SK-N-SH (cell line): ENCODE measurements around the gene COL23A1. TPM values are rescaled to one million over a fixed set of nuclear protein-coding genes. Genes with fewer than 3 reads are reported as not detected.

Experiments used
- CTCF ChIA-PET: fragments of 300-600, 350-600 bp; formaldehyde crosslinking; extraction: SDS; loops from one replicate; lab custom pipeline; 2021; lab: Yijun Ruan, JAX
- POLR2A ChIA-PET: fragments of 350-600 bp; sonication (Branson Sonifier 250); formaldehyde crosslinking; extraction: SDS; loops from one replicate; lab custom pipeline; 2020; ENCODE audit warnings: antibody characterized with exemption, inconsistent platforms; lab: Yijun Ruan, JAX
- DNase-seq: peaks from one replicate; pipeline ENCODE4 v3.0.0; 2012
- H2AFZ ChIP-seq: fragments of 200-600 bp; sonication (generic); 2 replicates; pipeline ENCODE4 v1.8.1; 2016; ENCODE audit warnings: antibody characterized with exemption, mild to moderate bottlenecking, low read depth
- H3F3A ChIP-seq: fragments of 200-600 bp; sonication (generic); replicated peaks from 2 replicates; pipeline ENCODE3; 2016; ENCODE audit warnings: antibody characterized with exemption, mild to moderate bottlenecking; ENCODE audit not compliant: insufficient read depth
- H3K27ac ChIP-seq, 2 experiments: fragments of 200-500 bp in 1 of 2; fragments of 200-600 bp in 1 of 2; sonication (Bioruptor generic) in 1 of 2; sonication (generic), shearing (Covaris generic) in 1 of 2; 2 replicates each; pipeline versions ENCODE4 v1.5.1 to v1.6.1; 2014 to 2016; ENCODE audit warnings: low read depth in 2 of 2, inconsistent platforms in 1 of 2, low read length in 1 of 2, mild to moderate bottlenecking in 1 of 2, mixed read lengths in 1 of 2
- H3K27me3 ChIP-seq: fragments of 200-600 bp; sonication (generic), shearing (Covaris generic); 2 replicates; pipeline ENCODE4 v1.6.1; 2016; ENCODE audit warnings: mixed run types; ENCODE audit not compliant: insufficient read depth
- H3K36me3 ChIP-seq, 2 experiments: fragments of 200-500 bp in 1 of 2; fragments of 200-600 bp in 1 of 2; sonication (Bioruptor generic) in 1 of 2; sonication (generic) in 1 of 2; replicated peaks in 1 of 2; 2 replicates each; pipeline versions ENCODE3 to v1.5.1; 2014 to 2016; ENCODE audit warnings: low read length in 1 of 2, mild to moderate bottlenecking in 1 of 2; ENCODE audit not compliant: insufficient read depth in 2 of 2, control insufficient read depth in 1 of 2
- H3K4me1 ChIP-seq, 2 experiments: fragments of 200-500 bp in 1 of 2; fragments of 200-600 bp in 1 of 2; sonication (Bioruptor generic) in 1 of 2; sonication (generic), shearing (Covaris generic) in 1 of 2; 2 replicates each; pipeline versions ENCODE4 v1.5.1 to v1.6.1; 2014 to 2016; ENCODE audit warnings: low read depth in 1 of 2, low read length in 1 of 2, mixed run types in 1 of 2; ENCODE audit not compliant: insufficient read depth in 2 of 2, control insufficient read depth in 1 of 2
- H3K4me2 ChIP-seq: fragments of 200-600 bp; sonication (generic), shearing (Covaris generic); 2 replicates; pipeline ENCODE4 v1.6.1; 2017; ENCODE audit warnings: mixed run types
- H3K4me3 ChIP-seq, 2 experiments: fragments of 200-500 bp in 1 of 2; fragments of 200-600 bp in 1 of 2; sonication (Bioruptor generic) in 1 of 2; sonication (generic), shearing (Covaris generic) in 1 of 2; 2 replicates each; pipeline versions ENCODE4 v1.5.1 to v1.8.1; 2014 to 2016; ENCODE audit warnings: low read depth in 2 of 2, inconsistent platforms in 1 of 2, low read length in 1 of 2, mild to moderate bottlenecking in 1 of 2, mixed read lengths in 1 of 2, moderate library complexity in 1 of 2
- H3K79me2 ChIP-seq: fragments of 200-600 bp; sonication (generic); 2 replicates; pipeline ENCODE4 v1.8.1; 2017; ENCODE audit warnings: mild to moderate bottlenecking; ENCODE audit not compliant: insufficient read depth
- H3K9ac ChIP-seq: fragments of 200-600 bp; sonication (generic); 2 replicates; pipeline ENCODE4 v1.6.1; 2017; ENCODE audit warnings: mixed run types
- H3K9me2 ChIP-seq: fragments of 200-600 bp; sonication (generic); 2 replicates; pipeline ENCODE4 v1.6.1; 2017; ENCODE audit warnings: mixed run types
- H3K9me3 ChIP-seq: fragments of 200-600 bp; sonication (generic); 2 replicates; pipeline ENCODE4 v1.6.1; 2017; ENCODE audit warnings: mixed run types, mild to moderate bottlenecking, moderate library complexity
- H4K20me1 ChIP-seq: fragments of 200-600 bp; sonication (generic); 2 replicates; pipeline ENCODE4 v1.6.1; 2017; ENCODE audit warnings: mild to moderate bottlenecking, mixed run types; ENCODE audit not compliant: insufficient read depth
- EZH2phosphoT487 ChIP-seq: fragments of 200-600 bp; sonication (generic); IDR thresholded peaks from 2 replicates; pipeline ENCODE4 v1.6.1; 2017; ENCODE audit warnings: low read depth, mixed run types, mild to moderate bottlenecking, antibody characterized with exemption, moderate library complexity, borderline replicate concordance
- FOXJ3 ChIP-seq: sonication (generic); formaldehyde crosslinking; IDR thresholded peaks from 2 replicates; pipeline ENCODE4 v1.5.1; 2020; ENCODE audit warnings: mild to moderate bottlenecking, missing genetic modification reagents
- FOXM1 ChIP-seq: IDR thresholded peaks from 2 replicates; pipeline ENCODE4 v1.4.0; 2012; ENCODE audit warnings: low read depth, mild to moderate bottlenecking
- GABPA ChIP-seq: IDR thresholded peaks from 2 replicates; pipeline ENCODE4 v1.4.0; 2012; ENCODE audit warnings: low read depth, mild to moderate bottlenecking
- MAX ChIP-seq: IDR thresholded peaks from 2 replicates; pipeline ENCODE4 v1.4.0; 2012; ENCODE audit warnings: low read depth
- MXI1 ChIP-seq: IDR thresholded peaks from 2 replicates; pipeline ENCODE4 v1.6.1; 2012; ENCODE audit warnings: mild to moderate bottlenecking, low read depth, low read length, improper control_type of control experiment
- NFIC ChIP-seq: IDR thresholded peaks from 2 replicates; pipeline ENCODE4 v1.4.0; 2012; ENCODE audit warnings: borderline replicate concordance
- NRF1 ChIP-seq: IDR thresholded peaks from 2 replicates; pipeline ENCODE4 v1.6.1; 2012; ENCODE audit warnings: low read depth, mild to moderate bottlenecking, low read length
- POLR2AphosphoS5 ChIP-seq: IDR thresholded peaks from 2 replicates; pipeline ENCODE4 v1.6.1; 2012; ENCODE audit warnings: low read depth, low read length
- RAD21 ChIP-seq: IDR thresholded peaks from 2 replicates; pipeline ENCODE4 v1.6.1; 2012; ENCODE audit warnings: mild to moderate bottlenecking, low read length
- RCOR1 ChIP-seq: fragments of 150-350 bp; IDR thresholded peaks from 2 replicates; pipeline ENCODE4 v1.6.1; 2017; ENCODE audit warnings: antibody characterized with exemption, low read length
- REST ChIP-seq: IDR thresholded peaks from 2 replicates; pipeline ENCODE4 v1.6.1; 2012; ENCODE audit warnings: mild to moderate bottlenecking, low read depth, low read length, moderate library complexity
- SMC3 ChIP-seq: IDR thresholded peaks from 2 replicates; pipeline ENCODE4 v1.6.1; 2012; ENCODE audit warnings: low read depth, low read length, improper control_type of control experiment
- TAF1 ChIP-seq: IDR thresholded peaks from 2 replicates; pipeline ENCODE4 v1.6.1; 2012; ENCODE audit warnings: low read depth, mild to moderate bottlenecking, low read length, moderate library complexity, borderline replicate concordance
- TCF12 ChIP-seq: IDR thresholded peaks from 2 replicates; pipeline ENCODE4 v1.4.0; 2012
- TEAD4 ChIP-seq: IDR thresholded peaks from 2 replicates; pipeline ENCODE4 v1.4.0; 2012; ENCODE audit warnings: mild to moderate bottlenecking, borderline replicate concordance; ENCODE audit not compliant: insufficient read depth
- USF1 ChIP-seq: IDR thresholded peaks from 2 replicates; pipeline ENCODE4 v1.4.0; 2012; ENCODE audit warnings: low read depth, borderline replicate concordance
- YY1 ChIP-seq: IDR thresholded peaks from 2 replicates; pipeline ENCODE4 v1.4.0; 2012; ENCODE audit warnings: low read depth, mild to moderate bottlenecking
- ZBTB33 ChIP-seq: IDR thresholded peaks from 2 replicates; pipeline ENCODE4 v1.4.0; 2012; ENCODE audit warnings: low read depth, borderline replicate concordance
- WGBS: methylation state at CpG from one replicate; pipeline ENCODE4 v1.1.6; 2017; ENCODE audit warnings: low lambda C conversion rate; 5-methylcytosine and 5-hydroxymethylcytosine counted together
- polyA plus RNA-seq, 3 experiments: library from polyadenylated mRNA; depleted of rRNA; stranded (reverse); fragments of >200 nt; gene quantifications; 2 replicates each; pipeline ENCODE4 v1.2.3, GENCODE V29; 2012

COL23A1 gene
- polyA plus RNA-seq, 1 of the 3 experiments (the other 2 are of a cell fraction): 0.10 TPM

GRCh38 chr5:178612299-178612698 is 22.1 kb upstream of the COL23A1 start:
- Histone ChIP-seq H3K9me2 (no peaks in the 10 kb centered on the region), H3K36me3 (peaks cover 81 to 87% of the 10 kb centered on the region in 2 experiments)
- CTCF ChIA-PET: interaction anchor here (1.0 to 3.5 kb wide), 2 partner anchors 334 to 377 kb away, joined by 3 to 10 read pairs; no protein-coding TSS in a partner anchor

GRCh38 chr5:178606269-178606668 is 16.1 kb upstream of the COL23A1 start:
- CTCF ChIA-PET: interaction anchor here (1.2 to 1.9 kb wide), 4 partner anchors 16 to 371 kb away, joined by 3 to 8 read pairs (median 6); partner anchors contain the start of gene COL23A1
- no peak overlapping the region for H3K27ac ChIP-seq

More at GRCh38 chr5:178612299-178612698, 22.1 kb upstream of the COL23A1 start:
- Histone ChIP-seq H3K9me3 (no peaks in the 10 kb centered on the region), H2AFZ (no peak overlapping the region), H3K9ac (no peak overlapping the region), H4K20me1 (no peaks in the 10 kb centered on the region), H3K27me3 (no peaks in the 10 kb centered on the region), H3K4me3 (no peak overlapping the region), H3K4me1 (no peaks in the 10 kb centered on the region), H3K79me2 (no peaks in the 10 kb centered on the region; the same call in 1 of the 2 replicates), H3F3A (no peaks in the 10 kb centered on the region), H3K4me2 (no peak overlapping the region), H3K27ac (no peak overlapping the region)
- POLR2A ChIA-PET: no interaction called here
- 94% methylated on average over 7 of the region's 7 CpGs for WGBS
- TF ChIP-seq YY1 (no peak), TAF1 (no peak), FOXJ3 (CRISPR knock-in tag) (no peak), MXI1 (no peak), NRF1 (no peak), FOXM1 (no peak), TEAD4 (no peak), NFIC (no peak), TCF12 (no peak), POLR2AphosphoS5 (no peak), RCOR1 (no peak), RAD21 (no peak), USF1 (no peak), SMC3 (no peak)
- no peak for DNase-seq

More at GRCh38 chr5:178606269-178606668, 16.1 kb upstream of the COL23A1 start:
- Histone ChIP-seq H3K9ac (no peak overlapping the region), H3K4me3 (no peak overlapping the region), H3K79me2 (0 out of 2 replicates have a peak, but pooled peaks cover 5% of the 10 kb centered on the region), H3F3A (peaks cover 14% of the 10 kb centered on the region), H3K4me2 (no peak overlapping the region), H3K9me3 (no peaks in the 10 kb centered on the region), H4K20me1 (no peaks in the 10 kb centered on the region), H3K9me2 (no peaks in the 10 kb centered on the region), H2AFZ (no peak overlapping the region), H3K4me1 (no peaks in the 10 kb centered on the region), H3K36me3 (peaks cover 76 to 92% of the 10 kb centered on the region in 2 experiments), H3K27me3 (no peaks in the 10 kb centered on the region)
- TF ChIP-seq MAX (no peak), TCF12 (no peak), GABPA (no peak), RCOR1 (no peak), REST (no peak), NRF1 (no peak), SMC3 (no peak), EZH2phosphoT487 (no peak), USF1 (no peak), ZBTB33 (no peak)
- 95% methylated on average over 3 of the region's 3 CpGs for WGBS
- DNase-seq: no peak
- POLR2A ChIA-PET: no interaction called here
